Left renal pelvis (tissue), 4 donors: Measurements from ENCODE around the gene RASSF6. TPM values are rescaled to one million over a fixed set of nuclear protein-coding genes. Genes with fewer than 3 reads are reported as not detected.
"Not testable (repeated sequence)": the region's sequence is repeated elsewhere in the genome, so short reads cannot be mapped to it uniquely, and the experiment has no call there.

ENCODE experiments used
- DNase-seq, 4 donors: peaks; one replicate each; pipeline ENCODE4 v3.0.0-alpha.2; 2013; ENCODE audit warnings: low read depth in 4 of 4, low spot score in 3 of 4
- polyA plus RNA-seq, 4 donors: library from polyadenylated mRNA; unstranded; fragments of 120-200 nt; gene quantifications; one replicate each; pipeline ENCODE4 v1.2.1, GENCODE V29; 2013; ENCODE audit not compliant: insufficient read length in 4 of 4

The RASSF6 gene
- polyA plus RNA-seq, 4 donors, result 0.25 to 7.6 (median 6.8) TPM

GRCh38 chr4:73585345-73585744, 34.9 kb downstream of the RASSF6 start:
- no peak for DNase-seq

GRCh38 chr4:73583666-73584065, 36.6 kb downstream of the RASSF6 start:
- peak in 2 of 4 donors; percentile 39 to 46 for DNase-seq

DNA sequence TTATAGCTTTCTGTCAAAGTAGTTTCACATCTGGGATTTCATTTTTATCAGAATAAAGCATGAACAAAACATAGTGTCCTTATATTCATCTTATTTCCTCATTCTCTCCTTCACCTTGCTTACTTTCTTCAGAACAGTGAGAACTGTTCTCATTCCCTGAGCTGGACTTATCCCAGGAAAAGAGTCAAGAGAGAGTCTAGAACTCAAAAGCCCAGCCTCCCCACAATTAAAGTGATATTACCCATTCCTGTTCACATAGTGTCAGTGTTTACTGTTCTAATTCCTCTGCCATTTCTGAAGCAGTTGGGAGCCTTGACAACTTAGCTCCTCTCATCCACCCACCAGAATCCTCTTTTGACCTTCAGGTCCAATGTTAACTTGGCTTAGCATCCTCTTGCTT, 42.9 kb downstream of the RASSF6 start:
- DNase-seq, result no peak

- no peak for DNase-seq
Observed at GRCh38 chr4:73576381-73576780, 43.9 kb downstream of the RASSF6 start.

- no peak for DNase-seq
Observed at GRCh38 chr4:73575660-73576059, 44.6 kb downstream of the RASSF6 start.

DNA sequence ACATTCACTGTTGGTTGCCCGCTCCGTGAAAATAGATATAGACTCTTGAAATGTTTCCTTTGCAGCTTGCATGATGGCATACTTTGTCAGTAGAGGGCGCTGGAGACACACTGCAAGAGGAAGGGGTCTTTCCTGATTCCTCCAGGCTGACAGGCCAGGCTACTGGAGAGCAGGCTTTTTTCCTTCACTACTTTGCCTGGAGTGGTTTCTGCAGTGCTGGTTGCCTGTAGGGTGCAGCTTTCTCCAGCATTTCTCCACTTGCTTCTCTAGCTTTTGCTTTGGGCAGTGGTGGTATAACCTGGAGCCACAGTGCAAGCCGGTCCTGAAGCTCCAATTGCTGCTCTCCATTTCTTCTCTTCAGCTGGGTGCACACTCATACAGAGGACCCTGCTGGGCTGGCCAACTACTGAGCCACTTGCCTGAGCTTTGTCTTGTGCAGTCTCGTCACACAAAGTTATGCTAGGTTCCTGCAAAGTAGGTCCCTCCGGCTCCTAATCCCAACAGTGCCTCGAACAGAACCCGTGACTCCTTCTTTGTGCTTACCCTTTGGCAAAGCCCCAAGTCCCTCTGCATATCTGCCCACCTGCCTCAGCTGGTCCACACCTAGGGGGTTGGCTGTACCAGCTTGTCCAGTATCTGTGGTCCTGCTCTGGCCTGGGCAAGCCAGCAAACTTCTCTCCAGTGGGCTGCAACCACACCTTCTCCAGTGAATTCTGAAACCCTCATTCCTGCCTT, 46.3 kb downstream of the RASSF6 start:
- peak; percentile 47 to 75 (median 66) for DNase-seq

- DNase-seq, result not testable (repeated sequence)
Observed at GRCh38 chr4:73550865-73551264, 69.4 kb downstream of the RASSF6 start.

GRCh38 chr4:73544620-73545019, 75.6 kb downstream of the RASSF6 start:
- no peak for DNase-seq

- DNase-seq, result no peak
Observed at GRCh38 chr4:73541251-73541650, 79.0 kb downstream of the RASSF6 start.

DNA sequence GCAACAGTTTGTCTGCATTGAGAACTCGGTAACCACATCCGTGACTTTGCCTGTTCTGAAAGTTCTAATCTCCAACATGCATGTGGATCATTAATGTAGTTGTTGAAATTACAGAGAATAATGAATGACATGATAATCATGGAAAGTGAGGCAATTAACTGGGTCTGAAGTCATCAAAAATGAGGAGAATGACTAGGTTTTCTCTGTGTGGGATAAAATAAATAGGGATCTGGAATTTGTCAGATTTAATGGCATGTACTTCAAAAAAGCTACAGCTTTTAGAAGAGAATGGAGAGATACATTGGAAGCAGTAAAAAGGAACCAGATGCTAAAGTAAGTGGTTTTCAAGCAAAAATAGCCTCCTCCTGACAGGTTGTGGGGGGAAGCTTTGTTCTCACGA, 79.4 kb downstream of the RASSF6 start:
- DNase-seq, result no peak

GRCh38 chr4:73539386-73539785, 80.8 kb downstream of the RASSF6 start:
- DNase-seq, result no peak

GRCh38 chr4:73538162-73538561, 82.1 kb downstream of the RASSF6 start:
- DNase-seq, result no peak

DNA sequence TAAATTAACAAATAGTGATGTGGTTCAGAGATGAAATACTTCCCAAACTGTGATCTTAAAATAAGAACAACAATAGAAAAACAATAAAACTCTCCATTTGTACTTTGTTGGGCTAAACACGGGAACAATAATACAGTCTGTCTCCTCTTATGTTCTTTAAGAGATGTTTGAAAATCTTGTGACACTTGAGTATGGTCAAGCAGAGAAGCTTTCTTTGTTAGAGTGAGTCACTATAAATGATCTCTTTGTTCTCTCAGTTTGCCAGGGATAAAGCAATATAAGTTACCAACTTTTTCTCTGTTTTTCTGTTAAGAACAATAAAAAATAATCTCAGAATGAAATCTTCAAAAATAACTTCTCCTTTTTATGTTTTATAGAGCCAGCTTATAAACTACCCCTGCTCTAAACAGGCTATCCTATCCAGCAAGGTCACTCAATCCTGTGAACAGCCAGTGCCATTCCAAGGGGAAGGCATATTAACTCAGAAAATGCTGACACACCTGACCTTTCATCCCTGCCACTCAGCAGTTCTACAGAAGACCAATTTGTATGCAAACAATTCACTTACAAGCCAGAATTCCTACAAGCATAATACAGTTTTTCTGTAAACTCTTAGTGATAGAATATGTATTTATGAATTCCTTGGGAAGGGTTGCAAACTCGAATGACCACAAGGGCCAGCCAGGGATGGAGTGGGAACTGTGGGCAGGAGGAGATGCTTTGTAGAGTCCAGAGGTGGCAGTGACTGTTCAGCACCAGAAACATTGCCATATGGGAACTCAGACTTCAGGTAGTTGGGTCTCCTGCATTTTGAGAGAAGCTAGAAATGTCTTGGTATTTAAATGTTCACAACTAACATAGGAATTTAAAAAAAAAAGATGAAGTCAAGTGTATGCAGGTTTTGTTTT, 86.5 kb downstream of the RASSF6 start:
- DNase-seq, result no peak

- no peak for DNase-seq
Observed at GRCh38 chr4:73528171-73528570, 92.1 kb downstream of the RASSF6 start.

- DNase-seq, result no peak
Observed at GRCh38 chr4:73527196-73527595, 93.0 kb downstream of the RASSF6 start.

DNA sequence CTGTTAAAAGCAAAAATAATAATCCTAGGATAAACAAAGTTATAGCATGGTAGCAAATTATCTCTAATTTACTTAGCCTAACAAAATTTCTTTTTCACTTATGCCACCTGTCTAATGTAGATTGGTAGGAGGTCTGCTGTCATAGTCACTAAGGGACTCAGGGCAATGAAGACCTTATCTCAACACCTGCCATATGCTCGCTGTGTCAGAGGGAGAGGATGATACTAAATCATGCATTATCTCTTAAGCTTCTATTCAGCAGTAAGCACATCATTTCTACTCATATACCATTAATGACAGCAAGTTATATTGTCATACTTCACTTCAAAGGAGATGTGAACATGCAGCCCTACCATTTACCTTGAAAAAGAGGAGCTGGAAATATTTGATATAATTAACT, 94.6 kb downstream of the RASSF6 start:
- DNase-seq, result no peak

- DNase-seq, result no peak
Observed at GRCh38 chr4:73523126-73523525, 97.1 kb downstream of the RASSF6 start.

Other genes with a start within 250 kb of the RASSF6 start
- 100 to 1,000 TPM in 1 of 4 donors, 10 to 100 TPM in 1, 1 to 10 TPM in 2; 1.8 to 921 (median 12.6) TPM for gene ALB, start 216.1 kb downstream of the RASSF6 start, polyA plus RNA-seq
- gene AFP, start 184.2 kb downstream of the RASSF6 start, polyA plus RNA-seq, result 100 to 1,000 TPM; 110 to 978 (median 698) TPM
- gene AFM, start 138.7 kb downstream of the RASSF6 start, polyA plus RNA-seq, result 10 to 100 TPM in 2 of 4 donors, 1 to 10 TPM in 1, under 1 TPM in 1; 0.57 to 16.2 (median 10.9) TPM
- gene CXCL8, start 120.1 kb upstream of the RASSF6 start, polyA plus RNA-seq, result 10 to 100 TPM in 1 of 4 donors, under 1 TPM in 3; 0.34 to 25.4 (median 0.49) TPM
- under 1 TPM in 1 of 4 donors, not detected in 3; 0.10 TPM for gene CXCL6, start 216.2 kb upstream of the RASSF6 start, polyA plus RNA-seq
- gene PF4V1, start 232.9 kb upstream of the RASSF6 start, polyA plus RNA-seq, result 1 to 10 TPM in 2 of 4 donors, not detected in 2; 1.2 to 1.4 TPM
- gene CXCL1, start 249.0 kb upstream of the RASSF6 start, polyA plus RNA-seq, result 1 to 10 TPM in 1 of 4 donors, under 1 TPM in 2, not detected in 1; 0.50 to 1.7 (median 0.53) TPM